ENCODE measurements around the gene INMT. TPM values are rescaled to one million over a fixed set of nuclear protein-coding genes. Genes with fewer than 3 reads are reported as not detected.

The INMT gene
- total RNA-seq, 2 donors from 2014 or later = 83.8 to 150 TPM

DNA sequence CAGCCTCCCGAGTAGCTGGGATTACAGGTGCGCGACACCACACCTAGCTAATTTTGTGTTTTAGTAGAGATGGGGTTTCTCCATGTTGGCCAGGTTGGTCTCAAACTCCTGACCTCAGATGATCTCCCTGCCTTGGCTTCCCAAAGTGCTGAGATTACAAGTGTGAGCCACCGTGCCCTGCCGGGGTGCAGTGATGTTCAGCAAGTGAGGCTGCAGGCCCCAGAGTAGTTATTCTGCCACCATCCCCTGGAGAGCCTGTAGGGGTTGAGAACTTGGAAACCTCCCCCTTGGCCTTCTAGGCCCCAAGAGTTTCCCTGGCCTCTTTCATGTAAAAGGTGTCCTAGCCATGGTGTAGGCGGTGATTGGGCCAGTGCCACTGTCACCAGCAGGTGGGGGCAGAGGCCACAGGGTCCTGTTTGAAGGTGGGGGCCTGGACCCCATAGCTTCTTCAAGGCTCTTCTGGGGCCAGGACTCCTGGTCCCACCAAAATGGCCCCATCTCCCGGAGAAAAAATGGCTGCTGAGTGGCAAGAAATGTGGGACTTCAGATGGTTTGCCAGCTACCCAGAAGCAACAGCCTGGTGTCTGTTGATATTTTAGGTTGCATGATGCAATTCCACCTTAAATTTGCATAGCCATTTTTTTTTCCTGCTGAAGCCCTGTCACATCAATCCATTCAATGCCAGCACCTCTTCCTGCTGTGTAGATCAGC, 25.5 kb upstream of the INMT start:
- no peak for DNase-seq (ENCODE audit: low spot score)
- intact Hi-C loops (cut with DNase I) = no loop called here

DNA sequence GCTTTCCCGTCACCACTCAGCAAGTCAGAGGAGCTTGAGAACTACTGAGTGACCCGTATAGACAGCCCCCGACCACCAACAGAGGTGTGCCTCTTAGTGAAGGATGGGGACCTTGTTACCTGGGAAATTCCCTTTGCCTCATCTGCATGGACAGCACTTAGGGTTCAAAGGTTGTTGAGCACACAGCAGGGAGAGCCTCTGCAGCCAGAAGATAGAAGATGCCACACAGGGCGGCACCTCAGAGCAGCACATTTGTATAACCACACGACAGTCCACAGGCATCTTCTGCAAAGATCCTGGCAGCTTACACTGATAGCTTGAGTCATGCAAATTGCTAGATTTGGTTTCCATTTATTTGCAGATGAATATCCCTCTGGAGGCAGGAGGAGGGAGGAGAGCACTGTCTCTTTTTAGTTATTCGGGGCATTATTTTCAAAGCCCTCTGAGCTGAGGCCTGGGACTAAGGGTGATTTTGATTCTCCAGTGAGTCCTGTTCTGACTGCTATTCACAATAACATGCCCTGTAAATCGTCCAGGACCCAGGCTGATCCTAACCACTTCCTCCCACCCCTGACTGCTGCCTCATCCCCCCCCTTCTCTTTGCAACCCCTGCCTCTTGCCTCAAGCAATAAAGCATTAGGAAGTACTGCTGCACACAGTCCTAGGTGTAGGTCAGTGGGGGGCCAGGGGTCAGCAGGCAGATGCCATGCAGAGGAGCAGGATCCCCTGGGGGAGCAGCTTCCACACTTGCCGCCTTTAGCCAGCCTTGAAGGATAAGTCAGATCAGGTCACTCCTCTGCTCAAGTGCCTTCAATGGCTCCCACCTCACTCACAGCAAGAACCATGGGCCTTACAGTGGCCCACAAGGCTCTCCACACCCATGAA, 24.6 kb upstream of the INMT start:
- DNase-seq (ENCODE audit: low spot score) = no peak
- intact Hi-C loops (cut with DNase I) = no loop called here

DNA sequence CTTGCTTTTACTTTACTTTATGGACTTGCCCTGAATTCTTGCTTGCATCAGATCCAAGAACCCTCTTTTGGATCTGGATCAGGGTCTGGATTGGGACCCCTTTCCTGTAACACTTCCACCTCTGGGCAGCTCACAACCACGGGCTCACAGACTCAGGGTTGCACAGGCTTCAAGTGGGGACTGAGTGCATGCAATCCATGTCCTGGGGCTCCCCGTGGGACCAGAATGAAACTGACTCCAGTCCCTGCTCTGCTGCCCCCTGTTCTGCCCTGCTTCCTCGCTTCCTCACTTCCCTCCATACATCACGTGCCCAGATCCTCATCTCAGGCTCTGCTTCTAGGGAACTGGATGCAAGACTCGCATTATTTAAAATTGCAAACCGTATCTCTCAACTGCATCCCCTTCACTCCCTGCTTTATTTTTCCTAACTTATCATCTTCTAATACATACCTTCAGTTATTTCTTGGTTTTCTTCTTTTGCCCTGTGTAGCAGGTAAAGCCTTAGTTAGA, 23.3 kb upstream of the INMT start:
- intact Hi-C loops (cut with DNase I) = no loop called here
- DNase-seq (ENCODE audit: low spot score) = no peak

DNA sequence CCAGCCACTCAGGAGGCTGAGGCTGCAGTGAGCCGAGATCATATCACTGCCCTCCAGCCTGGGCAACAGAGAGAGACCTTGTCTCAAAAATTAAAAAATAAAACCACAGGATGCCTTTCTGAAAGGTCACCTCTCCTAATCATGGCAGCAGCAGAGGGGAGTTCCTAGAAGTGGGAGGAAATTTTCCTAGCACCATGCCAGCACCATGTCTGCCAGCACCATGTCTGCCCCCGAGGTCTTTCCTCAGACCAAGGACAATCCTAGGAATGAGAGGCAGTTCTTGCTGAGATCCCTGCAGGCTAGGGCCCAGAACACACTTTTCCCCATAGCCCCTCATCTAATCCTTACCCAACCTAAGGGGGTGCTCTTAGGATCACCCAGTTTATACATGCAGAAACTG, 22.3 kb upstream of the INMT start:
- DNase-seq (ENCODE audit: low spot score) = no peak
- intact Hi-C loops (cut with DNase I) = no loop called here

DNA sequence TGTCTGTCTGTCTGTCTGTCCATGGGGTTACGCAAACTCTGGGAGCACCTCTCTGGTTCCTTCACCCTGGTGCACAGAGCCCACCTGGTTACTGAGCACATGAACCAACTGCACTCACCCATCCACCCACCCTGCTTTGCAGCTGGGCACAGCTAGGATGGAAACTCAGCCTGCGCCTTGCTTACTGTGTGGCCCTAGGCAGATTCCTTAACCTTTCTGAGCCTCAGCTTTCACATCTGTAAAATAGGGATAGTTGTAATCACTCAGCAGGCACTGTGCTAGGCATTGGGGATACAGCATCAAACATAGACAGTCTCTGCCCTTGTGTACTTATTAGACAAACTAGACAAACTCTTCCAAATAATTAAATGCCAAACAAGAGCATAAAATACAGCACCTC, 21.8 kb upstream of the INMT start:
- no peak for DNase-seq (ENCODE audit: low spot score)
- intact Hi-C loops (cut with DNase I) = no loop called here

DNA sequence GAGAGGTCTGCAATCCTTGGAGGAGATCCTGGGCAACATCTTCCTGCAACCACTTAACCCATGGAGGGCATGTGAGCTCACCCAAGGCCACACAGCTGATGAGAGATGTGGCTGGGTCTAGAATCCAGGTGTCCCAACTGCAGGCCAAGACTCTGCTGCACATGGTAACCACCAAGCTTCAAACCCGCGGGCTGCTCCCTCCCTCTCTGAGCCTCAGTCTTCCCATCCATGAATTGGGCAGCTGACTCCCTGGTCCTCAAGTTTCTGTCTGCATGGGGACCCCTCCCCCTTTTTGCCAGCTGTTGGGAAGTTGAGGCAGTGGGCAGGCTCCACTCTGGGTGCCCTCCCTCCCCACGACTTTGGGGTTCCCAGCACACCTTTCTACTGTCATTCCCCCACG, 20.9 kb upstream of the INMT start:
- intact Hi-C loops (cut with DNase I) = no loop called here
- DNase-seq (ENCODE audit: low spot score) = no peak

DNA sequence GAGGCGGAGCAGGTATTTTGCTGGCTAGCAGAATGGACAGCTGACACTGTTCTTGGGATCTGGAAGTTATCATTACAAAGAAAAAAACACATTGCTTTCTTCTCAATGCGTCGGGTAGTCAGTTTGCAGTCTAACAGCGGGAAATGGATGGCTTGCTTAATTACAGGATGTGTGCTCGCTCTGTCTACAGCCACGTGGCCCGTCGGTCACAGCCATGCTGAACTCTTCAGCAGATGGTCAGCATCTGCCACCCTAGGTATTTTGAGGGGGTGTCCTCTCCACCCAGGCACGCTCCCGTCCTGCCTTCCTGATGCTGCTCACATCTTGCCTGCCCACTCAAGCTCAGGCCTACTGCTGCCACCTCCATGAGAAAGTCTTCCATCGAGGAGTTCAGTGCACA, 20.4 kb upstream of the INMT start:
- no peak for DNase-seq (ENCODE audit: low spot score)
- intact Hi-C loops (cut with DNase I) = no loop called here

DNA sequence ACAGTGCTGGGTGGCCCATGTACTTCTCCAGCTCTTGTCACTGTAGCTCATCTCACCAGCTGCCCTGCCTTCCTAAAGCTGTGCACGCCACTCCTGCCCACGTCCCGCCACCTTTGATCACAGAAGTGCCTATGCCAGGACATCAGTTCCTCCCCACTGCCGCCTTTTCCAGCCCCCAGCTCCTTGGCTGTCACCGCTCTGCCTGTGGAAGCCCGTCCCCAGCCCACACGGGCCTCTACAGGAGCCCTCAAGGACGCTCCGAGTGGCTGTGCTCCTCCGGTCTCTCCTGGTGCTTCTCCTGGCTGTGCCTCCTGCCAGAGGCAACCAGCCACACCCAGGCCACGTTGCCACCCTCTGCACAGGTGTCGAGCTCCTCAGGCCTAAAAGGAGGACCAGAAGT, 19.3 kb upstream of the INMT start:
- no peak for DNase-seq (ENCODE audit: low spot score)
- intact Hi-C loops (cut with DNase I) = no loop called here

DNA sequence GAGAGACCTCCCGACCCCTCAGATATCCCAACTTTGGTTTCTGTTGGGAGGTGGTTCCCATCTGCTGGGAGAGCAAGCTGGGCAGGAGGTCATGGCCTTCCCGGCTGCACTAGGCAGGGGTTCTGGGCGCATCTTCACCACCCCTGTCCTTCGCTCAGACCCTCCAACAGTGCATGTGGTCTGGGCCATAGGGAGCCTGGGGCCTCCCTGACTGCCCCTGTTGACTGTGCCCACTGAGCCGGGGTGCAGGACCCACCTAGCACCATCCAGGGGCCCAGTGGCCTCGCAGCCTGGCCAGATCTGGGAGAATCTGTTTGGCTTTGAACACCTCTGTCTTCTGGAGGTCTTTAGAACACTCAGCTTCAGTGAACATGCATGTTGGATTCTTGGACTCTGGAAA, 18.7 kb upstream of the INMT start:
- intact Hi-C loops (cut with DNase I) = no loop called here
- no peak for DNase-seq (ENCODE audit: low spot score)

DNA sequence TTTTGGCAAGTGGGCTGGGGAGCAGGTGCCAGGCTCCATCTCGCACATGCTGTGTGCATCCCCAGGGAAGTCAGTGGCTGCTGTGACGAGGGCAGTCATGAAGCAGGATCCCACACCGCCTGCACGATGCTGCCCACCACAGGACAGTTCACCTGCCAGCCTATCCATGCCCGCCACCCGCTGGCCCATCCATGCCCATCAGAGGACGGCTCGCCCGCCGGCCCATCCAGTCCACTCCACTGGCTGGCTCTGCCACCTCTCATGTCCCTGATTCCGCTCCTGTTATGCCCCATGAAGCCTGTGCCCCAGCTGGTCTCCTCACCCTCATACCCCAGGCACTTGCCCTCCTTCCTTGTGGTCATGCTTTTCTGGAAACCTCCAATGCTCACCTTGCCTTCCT, 18.2 kb upstream of the INMT start:
- no peak for DNase-seq (ENCODE audit: low spot score)

DNA sequence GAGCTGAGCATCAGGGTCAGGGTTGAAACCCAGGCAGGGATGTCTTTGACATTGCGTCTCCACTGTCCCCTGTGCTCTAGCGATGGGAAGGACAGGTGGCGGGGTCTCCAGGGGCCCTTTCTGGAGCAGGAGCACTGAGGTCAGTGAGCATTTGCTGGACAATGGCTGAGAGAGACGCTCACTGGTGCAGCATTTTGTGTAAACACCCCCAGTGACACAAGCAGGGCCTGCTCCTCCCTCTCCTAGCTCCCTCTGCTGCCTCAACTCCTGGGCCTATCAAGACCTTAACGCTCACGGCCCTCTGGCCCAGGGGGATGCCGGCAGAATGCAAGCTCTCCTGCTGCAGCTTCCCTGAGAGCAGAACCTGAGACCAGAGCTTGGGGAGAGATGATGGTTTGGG, 17.4 kb upstream of the INMT start:
- intact Hi-C loops (cut with DNase I) = no loop called here
- no peak for DNase-seq (ENCODE audit: low spot score)

More for the DNA sequence above, 18.2 kb upstream of the INMT start:
- intact Hi-C loops (cut with DNase I) = no loop called here

DNA sequence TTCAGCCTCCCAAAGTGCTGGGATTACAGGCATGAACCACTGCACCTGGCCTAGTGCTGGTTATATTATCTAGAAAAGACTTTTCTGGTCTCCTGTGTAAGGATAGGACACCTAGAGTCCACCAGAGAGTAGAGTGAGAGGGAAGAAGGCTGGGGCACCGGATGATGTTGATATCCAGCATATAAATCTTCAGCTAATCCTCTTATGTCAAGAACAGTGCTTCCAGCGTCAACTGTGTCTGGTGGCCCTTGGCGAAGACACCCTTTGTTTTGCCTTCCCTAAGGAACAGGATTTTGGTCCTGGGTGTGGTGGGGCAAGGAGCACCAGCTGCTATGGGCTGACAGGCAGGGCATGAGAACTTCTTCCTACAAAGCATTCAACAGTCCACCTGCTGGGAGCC, 16.3 kb upstream of the INMT start:
- DNase-seq (ENCODE audit: low spot score) = no peak
- intact Hi-C loops (cut with DNase I) = no loop called here

DNA sequence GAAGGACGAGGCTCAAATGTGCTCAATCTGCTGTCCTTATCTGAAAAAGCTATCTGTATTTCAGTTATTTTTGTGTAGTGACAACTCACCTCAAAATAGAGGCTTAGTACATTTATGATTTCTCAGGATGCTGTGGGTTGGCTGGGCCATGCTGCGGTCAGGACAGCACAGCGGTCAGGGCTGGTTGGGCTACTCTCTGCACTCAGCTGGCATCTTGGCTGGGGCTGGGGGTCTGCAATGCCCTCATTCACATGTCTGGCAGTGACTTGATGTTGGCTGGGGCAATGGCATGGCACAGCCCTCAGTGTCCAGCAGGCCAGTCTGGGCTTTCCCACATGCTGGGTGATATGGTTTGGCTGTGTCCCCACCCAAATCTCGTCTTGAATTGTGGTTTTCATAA, 15.6 kb upstream of the INMT start:
- intact Hi-C loops (cut with DNase I) = no loop called here
- DNase-seq (ENCODE audit: low spot score) = no peak

DNA sequence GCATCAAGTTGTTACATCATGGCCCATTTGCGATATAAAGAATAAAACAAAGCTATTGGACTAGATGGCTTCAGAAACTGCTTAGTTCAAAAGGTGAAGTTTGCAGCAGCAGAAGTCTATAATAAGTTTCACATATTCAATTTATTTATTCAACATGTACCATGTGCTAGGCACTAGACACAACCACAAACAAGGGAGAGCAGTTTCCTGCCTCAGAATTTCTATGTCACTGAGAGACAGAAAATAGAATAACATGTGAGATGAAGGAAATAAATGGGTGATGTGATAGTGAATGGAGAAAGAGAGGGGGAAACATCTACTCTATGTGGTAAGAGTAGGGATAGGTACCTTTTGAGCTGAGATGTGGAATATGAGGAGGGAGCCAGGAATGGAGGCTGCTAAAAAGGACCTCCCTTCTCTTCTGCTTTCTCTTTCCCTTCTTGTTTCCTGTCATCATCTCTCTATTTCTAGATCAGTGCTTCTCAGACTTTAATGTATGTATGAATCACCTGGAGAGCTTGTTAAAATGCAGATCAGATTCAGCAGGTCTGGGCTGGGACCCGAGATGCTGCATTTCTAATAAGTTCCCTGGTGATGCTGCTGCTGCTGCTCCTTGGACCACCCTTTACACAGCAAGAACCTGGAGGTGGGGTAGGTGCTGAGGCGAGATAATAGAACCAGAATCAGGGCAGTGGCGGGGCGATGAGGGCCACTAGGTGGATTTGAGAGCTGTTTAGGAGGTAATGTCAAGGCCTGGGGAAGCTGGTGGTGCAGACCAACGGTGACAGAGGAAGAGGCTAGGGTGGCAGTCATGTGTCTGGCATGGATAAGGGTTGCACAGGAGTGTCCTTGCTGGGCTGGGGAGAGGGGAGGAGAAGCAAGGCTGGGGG, 13.7 kb upstream of the INMT start:
- intact Hi-C loops (cut with DNase I) = no loop called here
- DNase-seq (ENCODE audit: low spot score) = no peak

DNA sequence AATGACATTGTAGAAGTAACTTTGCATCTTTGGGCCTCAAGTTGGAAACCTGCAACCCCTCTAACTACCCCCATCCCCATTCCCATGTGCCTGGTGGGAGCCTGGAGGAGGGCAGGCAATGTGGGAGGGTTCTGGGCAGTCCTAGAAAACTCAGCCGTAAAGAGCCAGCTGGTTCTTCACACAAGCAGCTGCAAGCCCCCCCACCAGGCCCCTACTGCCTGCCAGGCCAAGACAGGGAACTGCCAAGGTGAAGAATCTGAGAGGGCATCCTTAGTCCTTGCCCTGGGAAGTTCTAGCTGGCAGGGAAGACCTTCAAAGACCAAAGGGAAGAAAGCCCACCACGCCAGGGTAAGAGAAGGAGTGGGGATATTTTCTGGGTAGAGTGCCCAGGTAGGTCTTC, 12.2 kb upstream of the INMT start:
- intact Hi-C loops (cut with DNase I) = no loop called here
- no peak for DNase-seq (ENCODE audit: low spot score)

DNA sequence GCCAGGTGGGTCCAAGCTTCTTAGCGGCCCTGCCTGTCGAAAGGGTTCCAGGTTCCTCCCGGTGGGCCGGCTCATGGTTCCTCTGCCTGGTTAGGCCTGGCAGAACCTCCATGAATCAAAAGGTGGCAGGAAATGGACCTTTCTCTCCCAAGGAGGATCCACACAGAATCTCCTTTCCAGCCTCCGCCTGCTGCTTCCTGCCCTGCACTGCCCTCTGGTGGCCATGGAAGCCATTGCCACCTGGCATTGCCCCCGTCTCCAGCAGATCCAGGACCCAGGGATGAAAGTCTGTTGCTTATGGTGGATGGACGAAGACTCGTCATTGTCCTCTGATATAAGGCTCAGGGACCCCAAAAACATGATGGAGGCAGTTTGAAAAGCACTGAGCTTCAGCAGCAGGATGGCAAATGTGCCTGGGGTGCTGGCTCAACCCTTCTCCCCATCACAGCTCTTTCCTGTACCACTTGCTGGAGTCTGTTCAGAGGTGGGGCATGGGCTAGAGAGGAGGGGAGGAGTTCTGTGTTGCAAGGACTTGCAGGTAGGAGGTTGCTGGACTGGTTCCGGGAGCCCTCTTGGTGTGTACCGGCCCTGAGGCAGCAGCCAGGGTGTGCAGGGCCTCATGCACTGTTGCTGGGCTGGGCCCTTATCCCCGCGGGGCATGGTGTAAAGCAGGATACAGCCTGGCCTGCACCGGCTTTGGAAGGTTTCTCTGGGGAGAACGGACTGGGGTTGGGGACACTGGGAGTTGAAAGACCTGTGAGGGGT, 11.3 kb upstream of the INMT start:
- peak; percentile 93 for DNase-seq (ENCODE audit: low spot score)
- intact Hi-C loops (cut with DNase I) = no loop called here

DNA sequence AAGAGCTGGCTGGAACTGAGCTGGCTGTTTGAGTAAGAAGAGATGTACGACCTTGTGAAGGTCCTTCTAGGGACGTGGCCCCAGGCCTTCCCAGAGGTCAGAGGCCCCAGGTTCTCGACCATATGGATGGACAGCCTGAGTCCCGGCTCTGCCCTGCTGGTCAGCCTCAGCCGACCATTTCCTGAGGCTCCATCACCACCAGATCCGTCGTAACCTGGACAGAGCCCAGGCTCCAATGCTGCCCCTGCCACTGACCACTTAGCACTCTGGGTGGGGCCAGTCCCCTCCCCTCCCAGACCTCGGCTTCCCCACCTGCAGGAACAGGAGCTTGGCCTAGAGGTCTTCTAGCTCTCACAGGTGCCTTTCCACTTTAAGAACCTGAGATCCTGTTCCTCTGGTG, 10.6 kb upstream of the INMT start:
- DNase-seq (ENCODE audit: low spot score) = no peak
- intact Hi-C loops (cut with DNase I) = no loop called here

DNA sequence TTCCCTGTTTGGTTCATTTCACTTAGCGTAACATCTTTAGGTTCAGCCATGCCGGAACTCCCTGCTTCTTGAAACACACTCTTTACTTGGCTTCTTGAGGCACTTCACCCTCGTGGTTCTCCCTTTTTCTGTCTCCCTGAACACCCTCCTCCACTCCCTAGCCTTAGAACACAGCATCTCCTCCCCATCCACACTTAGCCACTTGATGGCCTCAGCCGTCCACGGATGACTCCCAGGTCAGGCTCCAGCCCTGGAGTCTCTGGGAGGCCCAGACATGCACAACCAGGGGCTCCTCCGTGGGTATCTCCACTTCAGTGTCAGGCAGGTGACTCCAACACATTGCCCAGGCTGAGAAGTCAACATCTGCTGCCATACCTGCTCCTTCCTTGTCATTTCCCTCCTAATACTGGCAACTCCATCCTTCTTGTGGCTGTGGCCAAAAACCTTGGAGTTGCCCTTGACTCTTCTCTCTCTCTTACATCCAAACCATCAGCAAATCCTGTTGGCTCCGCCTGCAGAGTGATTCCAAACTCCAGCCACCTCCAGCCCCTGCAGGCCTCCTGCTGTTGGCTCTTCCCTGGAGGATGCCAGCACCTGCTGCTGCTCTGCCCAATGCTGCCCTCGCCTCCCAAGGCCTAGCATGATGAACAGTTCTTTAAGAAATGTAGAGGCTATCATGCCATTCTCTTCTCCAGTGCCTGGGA, 8.4 kb upstream of the INMT start:
- intact Hi-C loops (cut with DNase I) = no loop called here
- DNase-seq (ENCODE audit: low spot score) = no peak

DNA sequence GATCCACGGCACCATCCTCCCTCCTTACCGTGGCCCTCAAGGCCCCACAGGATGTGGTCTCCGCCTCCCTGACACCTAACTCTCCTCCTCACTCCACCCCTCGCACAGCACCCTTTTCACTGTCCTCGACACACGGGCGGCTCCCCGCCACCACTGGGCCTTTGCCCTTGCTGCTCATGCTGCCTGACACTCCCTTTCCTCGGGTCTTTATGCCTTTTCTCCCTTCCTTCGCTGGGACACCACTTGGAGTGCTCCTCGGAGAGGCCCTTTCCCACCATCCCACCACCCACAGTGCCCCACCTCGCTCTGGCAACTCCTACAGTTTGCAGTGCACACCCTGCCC, 7.9 kb upstream of the INMT start:
- DNase-seq (ENCODE audit: low spot score) = no peak
- intact Hi-C loops (cut with DNase I) = no loop called here
